Lower lobe of right lung (tissue), 2 donors: ENCODE results near the gene BFSP1. TPM values are rescaled to one million over a fixed set of nuclear protein-coding genes. Genes with fewer than 3 reads are reported as not detected.
A peak's percentile ranks its signal among the peaks of the same experiment; 100 is the strongest.

Experiments
- ATAC-seq, 2 donors: fragments of 200-7000 bp; cut with Tn5 transposase; one replicate each; pipeline ENCODE4 v1.9.1; 2020 to 2022; ENCODE audit warnings: mild to moderate bottlenecking in 2 of 2, moderate library complexity in 2 of 2
- DNase-seq: peaks from one replicate; pipeline ENCODE4 v3.0.0-alpha.2; 2020
- H3K27ac ChIP-seq: fragments of 200-600 bp; one replicate; pipeline ENCODE4 v1.8.0; 2022
- H3K27me3 ChIP-seq: fragments of 200-600 bp; one replicate; pipeline ENCODE4 v1.8.0; 2022; ENCODE audit warnings: low read depth
- H3K36me3 ChIP-seq: fragments of 200-600 bp; one replicate; pipeline ENCODE4 v1.8.0; 2022; ENCODE audit warnings: mild to moderate bottlenecking
- H3K4me1 ChIP-seq: fragments of 200-600 bp; one replicate; pipeline ENCODE4 v1.8.0; 2022
- H3K4me3 ChIP-seq: fragments of 200-600 bp; one replicate; pipeline ENCODE4 v1.8.0; 2022; ENCODE audit warnings: mild to moderate bottlenecking
- H3K9me3 ChIP-seq: fragments of 200-600 bp; one replicate; pipeline ENCODE4 v1.8.0; 2022
- intact Hi-C: fragments of 100-400 bp; cut with DNase I; formaldehyde crosslinking; loops from one replicate; pipeline ENCODE4 v1.11.0; 2022
- total RNA-seq: library from RNA; stranded (reverse); fragmentation: NEBNext Ultra II Directional; extraction: Animal tissue kit (Norgen Biotek cat#: 25700); gene quantifications from one replicate; pipeline ENCODE4 v1.2.1, GENCODE V29; 2021
- TF ChIP-seq, protein P1 (sequence below): fragments of 200-600 bp; IDR thresholded peaks from one replicate; pipeline ENCODE4 v1.8.0; 2022; ENCODE audit warnings: antibody characterized with exemption, mild to moderate bottlenecking
- donor health status: DM: no; HTN: yes; CAD: no; lungs with severe emphysema.

The BFSP1 gene
- total RNA-seq, 1 donor from 2014 or later = 2.4 TPM

DNA sequence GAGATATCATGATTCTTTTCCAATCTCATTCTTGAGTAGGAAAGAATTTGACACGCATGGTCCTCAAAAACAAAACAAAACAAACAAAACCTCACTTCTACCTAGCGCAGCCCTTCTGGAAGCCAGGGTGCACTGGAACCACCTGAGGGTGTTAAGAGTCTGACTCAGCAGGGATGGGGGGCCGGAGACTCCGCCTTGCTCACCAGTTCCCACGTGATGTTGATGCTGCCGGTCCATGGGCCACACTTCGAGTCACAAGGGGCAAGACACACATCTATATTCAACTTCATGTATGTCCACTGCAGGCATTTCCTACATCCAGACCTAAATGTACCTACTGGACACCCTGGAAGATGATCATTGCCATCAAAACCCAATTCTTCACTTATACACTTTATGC is 30.4 kb downstream of the BFSP1 start:
- H3K27me3 ChIP-seq = no peaks in the 10 kb centered on the region
- intact Hi-C loops = no loop called here
- no peaks in the 10 kb centered on the region for H3K36me3 ChIP-seq
- no peak overlapping the region for H3K4me3 ChIP-seq
- TF ChIP-seq, protein P1, sequence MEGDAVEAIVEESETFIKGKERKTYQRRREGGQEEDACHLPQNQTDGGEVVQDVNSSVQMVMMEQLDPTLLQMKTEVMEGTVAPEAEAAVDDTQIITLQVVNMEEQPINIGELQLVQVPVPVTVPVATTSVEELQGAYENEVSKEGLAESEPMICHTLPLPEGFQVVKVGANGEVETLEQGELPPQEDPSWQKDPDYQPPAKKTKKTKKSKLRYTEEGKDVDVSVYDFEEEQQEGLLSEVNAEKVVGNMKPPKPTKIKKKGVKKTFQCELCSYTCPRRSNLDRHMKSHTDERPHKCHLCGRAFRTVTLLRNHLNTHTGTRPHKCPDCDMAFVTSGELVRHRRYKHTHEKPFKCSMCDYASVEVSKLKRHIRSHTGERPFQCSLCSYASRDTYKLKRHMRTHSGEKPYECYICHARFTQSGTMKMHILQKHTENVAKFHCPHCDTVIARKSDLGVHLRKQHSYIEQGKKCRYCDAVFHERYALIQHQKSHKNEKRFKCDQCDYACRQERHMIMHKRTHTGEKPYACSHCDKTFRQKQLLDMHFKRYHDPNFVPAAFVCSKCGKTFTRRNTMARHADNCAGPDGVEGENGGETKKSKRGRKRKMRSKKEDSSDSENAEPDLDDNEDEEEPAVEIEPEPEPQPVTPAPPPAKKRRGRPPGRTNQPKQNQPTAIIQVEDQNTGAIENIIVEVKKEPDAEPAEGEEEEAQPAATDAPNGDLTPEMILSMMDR = no peak
- peaks cover 6% of the 10 kb centered on the region for H3K4me1 ChIP-seq
- no peaks in the 10 kb centered on the region for H3K9me3 ChIP-seq
- H3K27ac ChIP-seq = no peak overlapping the region
- DNase-seq (no peak), ATAC-seq (peak in 1 of 2 donors; percentile 31)

DNA sequence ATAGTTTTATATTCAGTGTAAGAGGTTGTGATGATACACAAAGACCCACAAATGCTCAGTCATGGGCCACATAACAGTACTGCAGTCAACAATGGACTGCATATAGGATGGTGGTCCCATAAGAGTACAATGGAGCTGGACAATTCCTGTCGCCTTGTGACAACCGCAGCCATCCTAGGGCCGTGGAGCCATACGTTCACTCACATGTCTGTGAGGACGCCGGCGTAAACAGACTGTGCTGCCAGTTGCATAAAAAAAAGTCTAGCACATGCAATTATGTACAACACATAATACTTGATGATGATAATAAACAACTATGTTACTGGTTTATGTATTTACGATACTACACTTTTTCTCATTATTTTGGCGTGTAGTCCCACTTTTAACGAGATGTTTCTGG is 30.9 kb downstream of the BFSP1 start:
- TF ChIP-seq, protein P1 = no peak
- ATAC-seq (no peak), DNase-seq (no peak)
- Histone ChIP-seq H3K36me3 (no peaks in the 10 kb centered on the region), H3K9me3 (no peaks in the 10 kb centered on the region), H3K27me3 (no peaks in the 10 kb centered on the region), H3K4me1 (peaks cover 6% of the 10 kb centered on the region), H3K27ac (no peak overlapping the region), H3K4me3 (no peak overlapping the region)
- intact Hi-C loops = no loop called here

- Histone ChIP-seq H3K4me1 (no peaks in the 10 kb centered on the region), H3K9me3 (no peaks in the 10 kb centered on the region), H3K27me3 (no peaks in the 10 kb centered on the region), H3K27ac (no peak overlapping the region), H3K36me3 (no peaks in the 10 kb centered on the region), H3K4me3 (no peak overlapping the region)
- no peak for ATAC-seq
- TF ChIP-seq, protein P1 = no peak
- intact Hi-C loops = no loop called here
- no peak for DNase-seq
Observed at GRCh38 chr20:17499041-17499440, 32.1 kb downstream of the BFSP1 start.

DNA sequence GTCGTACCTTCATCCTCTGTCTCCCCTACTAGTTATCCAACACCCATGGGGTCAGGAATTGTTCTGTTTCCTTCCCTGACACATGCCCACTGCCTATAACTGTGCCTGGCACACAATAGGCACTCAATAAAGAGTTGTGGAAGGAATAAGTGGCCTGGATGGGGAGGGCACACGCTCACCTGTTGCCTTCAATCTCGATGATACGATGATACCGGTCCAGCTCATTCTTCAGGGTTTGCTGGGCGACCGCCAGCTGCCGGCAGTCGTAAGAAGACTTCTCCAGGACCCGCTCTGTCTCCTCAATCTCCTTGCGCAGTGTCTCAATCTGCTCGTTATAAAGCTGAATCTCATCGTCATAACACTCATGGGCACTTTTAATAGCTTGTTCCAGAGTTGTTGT is 32.5 kb downstream of the BFSP1 start:
- H3K4me3 ChIP-seq = no peak overlapping the region
- no peaks in the 10 kb centered on the region for H3K4me1 ChIP-seq
- H3K27ac ChIP-seq = no peak overlapping the region
- TF ChIP-seq, protein P1 = no peak
- DNase-seq = no peak
- no peaks in the 10 kb centered on the region for H3K9me3 ChIP-seq
- intact Hi-C loops = no loop called here
- no peaks in the 10 kb centered on the region for H3K36me3 ChIP-seq
- no peaks in the 10 kb centered on the region for H3K27me3 ChIP-seq
- no peak for ATAC-seq

GRCh38 chr20:17497821-17498580 is 33.2 kb downstream of the BFSP1 start:
- ATAC-seq (no peak), DNase-seq (no peak)
- H3K27me3 ChIP-seq = no peaks in the 10 kb centered on the region
- H3K4me1 ChIP-seq = no peaks in the 10 kb centered on the region
- H3K4me3 ChIP-seq = no peak overlapping the region
- no peaks in the 10 kb centered on the region for H3K9me3 ChIP-seq
- H3K36me3 ChIP-seq = no peaks in the 10 kb centered on the region
- intact Hi-C loops = no loop called here
- H3K27ac ChIP-seq = no peak overlapping the region
- TF ChIP-seq, protein P1 = no peak
